ENCODE data around the gene PPARG. TPM values are rescaled to one million over a fixed set of nuclear protein-coding genes. Genes with fewer than 3 reads are reported as not detected.
"Not testable (repeated sequence)": the region's sequence is repeated elsewhere in the genome, so short reads cannot be mapped to it uniquely, and the experiment has no call there.

PPARG gene
- total RNA-seq, 4 donors from 2014 or later, result 199 to 374 (median 218) TPM

GRCh38 chr3:12456441-12456840 lies 167.6 kb downstream of the PPARG start:
- TF ChIP-seq CTCF (IDR thresholded peaks at IDR 0.05), result no peak
- ATAC-seq (ENCODE audit: low FRiP score) (no peak), DNase-seq (ENCODE audit: low spot score) (no peak)

GRCh38 chr3:12457380-12457779 lies 168.5 kb downstream of the PPARG start:
- not testable (repeated sequence) for DNase-seq (ENCODE audit: low spot score); ATAC-seq (ENCODE audit: low FRiP score)

GRCh38 chr3:12458901-12459300 lies 170.0 kb downstream of the PPARG start:
- TF ChIP-seq CTCF (IDR thresholded peaks at IDR 0.05), result no peak
- no peak for ATAC-seq (ENCODE audit: low FRiP score)
- DNase-seq (ENCODE audit: low spot score), result no peak

- DNase-seq (ENCODE audit: low spot score), result no peak
- no peak for ATAC-seq (ENCODE audit: low FRiP score)
- no peak for TF ChIP-seq CTCF (IDR thresholded peaks at IDR 0.05)
These were observed 171.3 kb downstream of the PPARG start for GRCh38 chr3:12460127-12460526.

- no peak for ATAC-seq (ENCODE audit: low FRiP score)
- no peak for TF ChIP-seq CTCF (IDR thresholded peaks at IDR 0.05)
- no peak for DNase-seq (ENCODE audit: low spot score)
These were observed 172.3 kb downstream of the PPARG start for GRCh38 chr3:12461097-12461649.

GRCh38 chr3:12462159-12462947 lies 173.5 kb downstream of the PPARG start:
- no peak for TF ChIP-seq CTCF (IDR thresholded peaks at IDR 0.05)
- DNase-seq (ENCODE audit: low spot score) (no peak), ATAC-seq (ENCODE audit: low FRiP score) (no peak)

- ATAC-seq (ENCODE audit: low FRiP score) (no peak), DNase-seq (ENCODE audit: low spot score) (no peak)
- no peak for TF ChIP-seq CTCF (IDR thresholded peaks at IDR 0.05)
These were observed 174.8 kb downstream of the PPARG start for GRCh38 chr3:12463686-12464085.

Data from omental fat pad (tissue), 4 donors.